ENCODE measurements around the gene GSTM2.

GSTM2 gene

DNA sequence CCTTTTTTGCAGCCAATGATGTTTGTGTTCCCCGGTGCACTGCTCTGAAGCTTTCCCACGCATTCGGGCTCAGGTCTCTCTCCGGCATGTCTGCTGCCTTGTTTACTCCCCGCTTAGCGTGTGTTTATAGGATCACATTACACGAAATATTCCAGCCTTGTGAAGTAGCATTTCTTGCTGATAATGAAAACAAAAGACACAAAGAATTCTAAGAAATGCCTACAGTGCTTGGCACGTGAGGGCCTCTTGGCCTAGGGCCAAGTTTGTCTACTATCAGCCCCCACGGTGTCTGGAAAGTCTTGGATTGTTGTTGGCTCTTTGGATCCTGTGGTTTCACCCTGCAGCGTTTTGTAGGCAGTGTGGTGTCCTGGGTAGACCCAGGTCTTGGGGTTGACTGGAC is 23.2 kb upstream of the GSTM2 start:
- no peak for DNase-seq (ENCODE audit: low spot score)
- in situ Hi-C loops (cut with MboI; ENCODE audit: low sequenced_read_pairs, unreplicated experiment) = loop anchor here (5.0 kb wide), 2 partner anchors 128 to 338 kb away; partner anchors contain the start of gene AHCYL1
- TF ChIP-seq, protein P1, sequence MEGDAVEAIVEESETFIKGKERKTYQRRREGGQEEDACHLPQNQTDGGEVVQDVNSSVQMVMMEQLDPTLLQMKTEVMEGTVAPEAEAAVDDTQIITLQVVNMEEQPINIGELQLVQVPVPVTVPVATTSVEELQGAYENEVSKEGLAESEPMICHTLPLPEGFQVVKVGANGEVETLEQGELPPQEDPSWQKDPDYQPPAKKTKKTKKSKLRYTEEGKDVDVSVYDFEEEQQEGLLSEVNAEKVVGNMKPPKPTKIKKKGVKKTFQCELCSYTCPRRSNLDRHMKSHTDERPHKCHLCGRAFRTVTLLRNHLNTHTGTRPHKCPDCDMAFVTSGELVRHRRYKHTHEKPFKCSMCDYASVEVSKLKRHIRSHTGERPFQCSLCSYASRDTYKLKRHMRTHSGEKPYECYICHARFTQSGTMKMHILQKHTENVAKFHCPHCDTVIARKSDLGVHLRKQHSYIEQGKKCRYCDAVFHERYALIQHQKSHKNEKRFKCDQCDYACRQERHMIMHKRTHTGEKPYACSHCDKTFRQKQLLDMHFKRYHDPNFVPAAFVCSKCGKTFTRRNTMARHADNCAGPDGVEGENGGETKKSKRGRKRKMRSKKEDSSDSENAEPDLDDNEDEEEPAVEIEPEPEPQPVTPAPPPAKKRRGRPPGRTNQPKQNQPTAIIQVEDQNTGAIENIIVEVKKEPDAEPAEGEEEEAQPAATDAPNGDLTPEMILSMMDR (IDR thresholded peaks at IDR 0.05; ENCODE audit: borderline replicate concordance, control extremely low read depth, extremely low read depth, insufficient read depth, missing control alignments) = no peak

DNA sequence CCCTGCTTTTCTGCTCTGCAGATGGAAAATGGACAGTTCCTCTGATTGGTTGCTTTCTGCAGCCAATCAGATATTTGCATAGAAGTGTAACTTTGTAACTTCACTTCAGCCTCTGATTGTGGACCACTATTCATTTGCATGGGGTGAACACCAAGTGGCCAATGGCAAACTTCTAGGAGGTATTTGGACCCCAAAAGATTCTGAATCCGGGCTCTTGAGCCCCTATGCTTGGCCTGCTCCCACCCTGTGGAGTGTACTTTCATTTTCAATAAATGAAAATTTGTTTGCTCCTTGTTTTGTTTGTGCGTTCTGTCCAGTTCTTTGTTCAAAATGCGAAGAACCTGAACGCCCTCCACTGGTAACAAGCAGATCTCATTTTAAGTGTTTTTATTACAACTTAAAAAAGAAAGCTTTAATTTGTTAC is 18.4 kb upstream of the GSTM2 start:
- in situ Hi-C loops (cut with MboI; ENCODE audit: low sequenced_read_pairs, unreplicated experiment) = no loop called here
- TF ChIP-seq, protein P1 (IDR thresholded peaks at IDR 0.05; ENCODE audit: borderline replicate concordance, control extremely low read depth, extremely low read depth, insufficient read depth, missing control alignments) = no peak
- no peak for DNase-seq (ENCODE audit: low spot score)

DNA sequence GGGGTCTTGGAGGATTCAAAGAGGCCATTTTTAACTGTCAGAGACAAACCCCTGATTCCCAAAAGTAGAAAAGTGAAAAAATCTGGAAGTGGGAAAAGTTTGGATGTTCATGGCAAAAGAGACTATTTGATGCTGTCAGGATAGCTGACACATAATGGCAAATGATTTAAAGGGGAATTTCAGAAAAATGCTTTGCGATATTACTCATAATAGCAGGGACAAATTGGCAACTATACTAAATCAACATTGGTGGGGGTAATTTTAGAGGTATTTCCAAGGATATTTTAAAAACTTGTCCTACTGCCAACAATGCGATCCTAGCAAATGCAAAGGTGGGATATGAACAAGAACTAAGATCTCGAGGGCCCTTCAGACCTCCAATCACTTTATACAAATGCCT is 17.2 kb upstream of the GSTM2 start:
- in situ Hi-C loops (cut with MboI; ENCODE audit: low sequenced_read_pairs, unreplicated experiment) = no loop called here
- TF ChIP-seq, protein P1 (IDR thresholded peaks at IDR 0.05; ENCODE audit: borderline replicate concordance, control extremely low read depth, extremely low read depth, insufficient read depth, missing control alignments) = no peak
- DNase-seq (ENCODE audit: low spot score) = no peak

DNA sequence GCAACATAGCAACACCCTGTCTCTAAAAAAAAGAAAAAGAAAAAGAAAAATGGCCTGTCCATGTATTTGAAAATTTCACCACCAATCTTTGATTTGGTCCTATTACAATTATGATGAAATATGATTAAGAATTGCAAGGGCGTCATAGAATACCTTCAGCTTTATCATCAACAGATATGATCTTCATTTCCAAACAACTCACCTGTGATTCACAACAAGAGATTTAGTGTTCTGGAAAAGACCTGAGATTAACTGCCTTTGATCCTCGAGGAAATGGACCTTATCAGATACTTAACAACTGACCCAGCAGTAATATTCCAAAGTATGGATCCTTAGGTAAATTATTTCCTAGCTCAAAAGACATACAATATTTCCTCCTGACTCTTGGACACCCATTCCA is 15.5 kb upstream of the GSTM2 start:
- TF ChIP-seq, protein P1 (IDR thresholded peaks at IDR 0.05; ENCODE audit: borderline replicate concordance, control extremely low read depth, extremely low read depth, insufficient read depth, missing control alignments) = no peak
- in situ Hi-C loops (cut with MboI; ENCODE audit: low sequenced_read_pairs, unreplicated experiment) = no loop called here

DNA sequence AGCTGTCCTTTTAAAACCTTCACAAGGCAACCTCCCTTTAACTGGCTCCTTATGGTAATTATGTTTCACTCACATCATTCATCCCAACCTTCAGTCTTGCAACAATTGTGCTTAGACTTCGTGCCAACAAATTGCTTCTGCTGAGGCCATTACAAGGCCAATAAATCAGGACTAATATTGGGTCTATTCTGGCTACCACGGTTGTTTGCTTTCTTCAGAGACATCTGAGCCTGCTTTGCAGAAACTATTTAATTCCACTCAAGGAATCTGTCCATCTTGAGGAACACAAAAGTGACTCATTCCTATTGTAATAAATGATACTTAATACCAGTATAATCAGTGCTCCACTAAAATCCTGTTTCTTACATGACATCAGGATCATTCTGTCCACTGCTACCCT is 14.6 kb upstream of the GSTM2 start:
- no peak for DNase-seq (ENCODE audit: low spot score)
- in situ Hi-C loops (cut with MboI; ENCODE audit: low sequenced_read_pairs, unreplicated experiment) = no loop called here
- TF ChIP-seq, protein P1 (IDR thresholded peaks at IDR 0.05; ENCODE audit: borderline replicate concordance, control extremely low read depth, extremely low read depth, insufficient read depth, missing control alignments) = no peak

More for the DNA sequence above, 15.5 kb upstream of the GSTM2 start:
- DNase-seq (ENCODE audit: low spot score) = no peak

DNA sequence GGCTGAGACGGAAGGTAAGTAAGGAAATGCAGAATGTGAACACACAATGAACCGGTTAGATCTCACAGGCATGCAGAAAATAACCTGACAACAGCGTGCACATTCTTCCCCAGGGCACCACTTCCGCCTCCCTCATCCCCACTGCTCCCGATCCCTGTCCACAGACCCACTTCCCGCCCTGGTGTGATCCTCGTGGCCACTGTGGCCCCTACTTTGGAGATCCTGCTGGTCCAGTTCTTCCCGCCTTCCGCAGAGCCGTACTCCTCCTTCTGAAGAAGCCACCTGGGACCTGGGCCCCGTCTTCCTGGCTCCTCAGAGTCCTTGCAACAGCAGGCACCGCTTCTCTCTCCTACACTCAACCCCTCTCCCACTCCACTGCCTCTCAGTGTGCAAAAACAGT is 13.3 kb upstream of the GSTM2 start:
- TF ChIP-seq, protein P1 (IDR thresholded peaks at IDR 0.05; ENCODE audit: borderline replicate concordance, control extremely low read depth, extremely low read depth, insufficient read depth, missing control alignments) = no peak
- no peak for DNase-seq (ENCODE audit: low spot score)
- in situ Hi-C loops (cut with MboI; ENCODE audit: low sequenced_read_pairs, unreplicated experiment) = no loop called here
